HepG2 (cell line): ENCODE results near the gene UGGT1. TPM values are rescaled to one million over a fixed set of nuclear protein-coding genes. Genes with fewer than 3 reads are reported as not detected.

Experiments
- ATAC-seq: fragments of 200-7000 bp; cut with Tn5 transposase; 3 replicates; pipeline ENCODE4 v1.9.1; 2020; ENCODE audit warnings: mild to moderate bottlenecking, moderate library complexity
- BruUV-seq: library from RNA; stranded (reverse); fragments of 400-500 nt; replicated peaks from 2 replicates; lab custom pipeline; 2021; lab: Mats Ljungman, UMichigan
- CTCF ChIA-PET: fragments of 300-600 bp; formaldehyde crosslinking; extraction: SDS; loops from one replicate; lab custom pipeline; 2021; ENCODE audit warnings: low total read pairs, inconsistent platforms, low intra/inter-chr PET ratio; lab: Yijun Ruan, JAX
- POLR2A ChIA-PET: fragments of 350-600 bp; sonication (Branson Sonifier 250); formaldehyde crosslinking; loops from one replicate; lab custom pipeline; 2020; ENCODE audit warnings: antibody characterized with exemption, inconsistent platforms; lab: Yijun Ruan, JAX
- DNase-seq: peaks from one replicate; pipeline ENCODE4 v3.0.0-alpha.2; 2015; ENCODE audit warnings: low spot score
- FAIRE-seq: peaks from 3 replicates; lab custom pipeline; 2011; peaks lifted over from hg19 to GRCh38; lab: Jason Lieb, UNC
- H2AFZ ChIP-seq: one replicate; pipeline ENCODE4 v1.6.1; 2011; ENCODE audit warnings: low read length, inconsistent platforms
- H3K27ac ChIP-seq: fragments of 300-600 bp; 3 replicates; pipeline ENCODE4 v1.8.0; 2011; ENCODE audit warnings: mixed run types, mild to moderate bottlenecking, mixed read lengths, low read length, inconsistent platforms; ENCODE audit not compliant: insufficient read depth; ENCODE audit errors: extremely low read length
- H3K27me3 ChIP-seq, 2 experiments: fragments of 200-600 bp in 1 of 2; 2 replicates in 1 of 2; 3 replicates in 1 of 2; pipeline versions ENCODE4 v1.6.0 to v1.8.0; 2011; ENCODE audit warnings: low read length in 2 of 2, mild to moderate bottlenecking in 2 of 2, moderate library complexity in 2 of 2, inconsistent platforms in 1 of 2; ENCODE audit not compliant: insufficient read depth in 2 of 2, control insufficient read depth in 1 of 2
- H3K36me3 ChIP-seq, 2 experiments: fragments of 200-600 bp in 1 of 2; replicated peaks in 1 of 2; 2 replicates in 1 of 2; 3 replicates in 1 of 2; pipeline versions ENCODE4 v1.5.1 to v1.8.0; 2011; ENCODE audit warnings: low read length in 2 of 2, inconsistent platforms in 1 of 2; ENCODE audit not compliant: insufficient read depth in 2 of 2, control insufficient read depth in 1 of 2
- H3K4me1 ChIP-seq: 2 replicates; pipeline ENCODE4 v1.5.1; 2012; ENCODE audit warnings: low read length, inconsistent platforms; ENCODE audit not compliant: insufficient read depth
- H3K4me2 ChIP-seq: 2 replicates; pipeline ENCODE4 v1.6.0; 2011; ENCODE audit warnings: low read depth, low read length, inconsistent platforms
- H3K4me3 ChIP-seq, 3 experiments: fragments of 200-600 bp in 1 of 3; sonication (generic), shearing (Covaris generic) in 1 of 3; replicated peaks in 1 of 3; 2 replicates each; pipeline ENCODE4 v1.5.1; 2011 to 2016; ENCODE audit warnings: low read length in 3 of 3, inconsistent platforms in 2 of 3, low read depth in 2 of 3, mild to moderate bottlenecking in 2 of 3, control low read depth in 1 of 3, mixed read lengths in 1 of 3; ENCODE audit not compliant: insufficient read depth in 1 of 3
- H3K79me2 ChIP-seq: one replicate; pipeline ENCODE4 v1.6.1; 2011; ENCODE audit warnings: low read length, inconsistent platforms; ENCODE audit not compliant: insufficient read depth
- H3K9ac ChIP-seq: 2 replicates; pipeline ENCODE4 v1.6.0; 2011; ENCODE audit warnings: mild to moderate bottlenecking, low read depth, low read length, inconsistent platforms; ENCODE audit not compliant: insufficient read depth
- H3K9me3 ChIP-seq: 2 replicates; pipeline ENCODE4 v1.5.1; 2012; ENCODE audit warnings: mild to moderate bottlenecking, low read length
- H4K20me1 ChIP-seq: 2 replicates; pipeline ENCODE4 v1.6.0; 2011; ENCODE audit warnings: inconsistent platforms, mild to moderate bottlenecking, low read length, moderate library complexity; ENCODE audit not compliant: insufficient read depth
- AKAP8 ChIP-seq: sonication (generic); formaldehyde crosslinking; IDR thresholded peaks from 2 replicates; pipeline ENCODE4 v1.5.1; 2020; ENCODE audit warnings: mild to moderate bottlenecking, missing genetic modification reagents
- CAMTA2 ChIP-seq: sonication (generic); formaldehyde crosslinking; IDR thresholded peaks from 2 replicates; pipeline ENCODE4 v1.4.0; 2020; ENCODE audit warnings: mild to moderate bottlenecking, missing genetic modification reagents, borderline replicate concordance
- FOXK2 ChIP-seq: fragments of 450-650 bp; IDR thresholded peaks from 2 replicates; pipeline ENCODE4 v1.6.1; 2016
- ISL2 ChIP-seq: sonication (generic); formaldehyde crosslinking; IDR thresholded peaks from 2 replicates; pipeline ENCODE4 v1.5.0; 2020; ENCODE audit warnings: missing genetic modification reagents
- ISX ChIP-seq: sonication (generic); formaldehyde crosslinking; conservative IDR thresholded peaks from 2 replicates; pipeline ENCODE4 v1.5.0; 2020; ENCODE audit warnings: missing genetic modification reagents
- KLF11 ChIP-seq: IDR thresholded peaks from 2 replicates; pipeline ENCODE4 v1.6.1; 2016; ENCODE audit warnings: missing compliant biosample characterization
- PHB2 ChIP-seq: fragments of 450-650 bp; IDR thresholded peaks from 2 replicates; pipeline ENCODE4 v1.6.1; 2018; ENCODE audit not compliant: partially characterized antibody
- SSRP1 ChIP-seq: IDR thresholded peaks from 2 replicates; pipeline ENCODE4 v1.6.1; 2016; ENCODE audit warnings: control low read depth
- TCF7L2 ChIP-seq: IDR thresholded peaks from 2 replicates; pipeline ENCODE4 v1.6.1; 2011; ENCODE audit warnings: mild to moderate bottlenecking, low read depth, low read length, moderate library complexity
- ZNF136 ChIP-seq: sonication (generic); formaldehyde crosslinking; IDR thresholded peaks from 2 replicates; pipeline ENCODE4 v1.8.1; 2022; ENCODE audit warnings: low read depth, mild to moderate bottlenecking, moderate library complexity, missing genetic modification reagents
- ZNF207 ChIP-seq: fragments of 450-650 bp; IDR thresholded peaks from 2 replicates; pipeline ENCODE4 v1.6.1; 2016; ENCODE audit warnings: antibody characterized with exemption, borderline replicate concordance
- ZNF292 ChIP-seq: sonication (generic); formaldehyde crosslinking; IDR thresholded peaks from 2 replicates; pipeline ENCODE4 v1.8.1; 2022; ENCODE audit warnings: mild to moderate bottlenecking, low read depth, missing genetic modification reagents, borderline replicate concordance
- ZNF350 ChIP-seq: sonication (generic); formaldehyde crosslinking; IDR thresholded peaks from 2 replicates; pipeline ENCODE4 v1.4.0; 2020; ENCODE audit warnings: mild to moderate bottlenecking, low read depth, missing genetic modification reagents, borderline replicate concordance
- ZNF530 ChIP-seq: sonication (generic); formaldehyde crosslinking; IDR thresholded peaks from 2 replicates; pipeline ENCODE4 v1.5.0; 2020; ENCODE audit warnings: low read depth, mild to moderate bottlenecking, missing genetic modification reagents
- ZNF746 ChIP-seq: sonication (generic); formaldehyde crosslinking; IDR thresholded peaks from 2 replicates; pipeline ENCODE4 v1.8.0; 2022; ENCODE audit warnings: mild to moderate bottlenecking, missing genetic modification reagents
- ZNF841 ChIP-seq: sonication (generic); formaldehyde crosslinking; IDR thresholded peaks from 2 replicates; pipeline ENCODE4 v1.8.1; 2023; ENCODE audit warnings: missing genetic modification reagents, borderline replicate concordance
- ZNF850 ChIP-seq: sonication (generic); formaldehyde crosslinking; conservative IDR thresholded peaks from 2 replicates; pipeline ENCODE4 v1.9.0; 2021; ENCODE audit warnings: mild to moderate bottlenecking, missing genetic modification reagents
- ZSCAN21 ChIP-seq: sonication (generic); formaldehyde crosslinking; IDR thresholded peaks from 2 replicates; pipeline ENCODE4 v1.8.0; 2022; ENCODE audit warnings: mild to moderate bottlenecking, missing genetic modification reagents, moderate library complexity, borderline replicate concordance
- ZSCAN31 ChIP-seq: sonication (generic); formaldehyde crosslinking; IDR thresholded peaks from 2 replicates; pipeline ENCODE4 v1.5.0; 2020; ENCODE audit warnings: low read depth, mild to moderate bottlenecking, missing genetic modification reagents
- WGBS: methylation state at CpG from one replicate; pipeline ENCODE4 v1.1.6; 2017; ENCODE audit warnings: low lambda C conversion rate; 5-methylcytosine and 5-hydroxymethylcytosine counted together
- in situ Hi-C: cut with HindIII; loops from 2 replicates; pipeline ENCODE4 v1.10.0; 2017; ENCODE audit warnings: low pct_unique_long_range_greater_than_20kb; ENCODE audit not compliant: extremely low pct_ligation_motif_present
- intact Hi-C: fragments of 100-400 bp; cut with micrococcal nuclease; formaldehyde crosslinking; loops from one replicate; pipeline ENCODE4 v1.10.0; 2022; ENCODE audit not compliant: unreplicated experiment
- polyA plus RNA-seq, 8 experiments: library from polyadenylated mRNA; depleted of rRNA in 3 of 8; stranded (reverse) in 7 of 8; unstranded in 1 of 8; fragments of >200 nt; fragmentation: Illumina TruSeq in 4 of 8; extraction: Trizol in 4 of 8; gene quantifications; 2 replicates each; pipeline versions ENCODE4 v1.2.1 to v1.2.3, GENCODE V29; 2011 to 2016; ENCODE audit warnings: low read depth in 4 of 8, missing spikeins in 1 of 8, mixed read lengths in 1 of 8; ENCODE audit not compliant: insufficient read depth in 1 of 8
- total RNA-seq, 5 experiments: library from RNA; depleted of rRNA; stranded (reverse); fragments of >200 nt; fragmentation: Illumina TruSeq; extraction: Trizol; gene quantifications; 2 replicates each; pipeline ENCODE4 v1.2.3, GENCODE V29; 2016; ENCODE audit warnings: low read depth in 1 of 5
- TF ChIP-seq, protein P1 (sequence below): sonication (generic); formaldehyde crosslinking; IDR thresholded peaks from 2 replicates; pipeline ENCODE4 v1.5.0; 2020; ENCODE audit warnings: mild to moderate bottlenecking, missing genetic modification reagents
- TF ChIP-seq, protein P2 (sequence below): IDR thresholded peaks from 2 replicates; pipeline ENCODE4 v1.6.1; 2012; ENCODE audit warnings: low read length, improper control_type of control experiment

Gene UGGT1
- total and polyA plus RNA-seq, 2 of the 13 experiments (the other 11 are each of a cell fraction or from before 2014, with no cell fraction given): 35.8 to 83.2 TPM

GRCh38 chr2:128169933-128170709, 79.1 kb downstream of the UGGT1 start:
- FAIRE-seq: peak; percentile 99
- POLR2A ChIA-PET: interaction anchor here (1.0 to 2.5 kb wide), 10 partner anchors 8 to 153 kb away, joined by 3 to 27 read pairs (median 6); partner anchors contain the start of gene UGGT1
- no peak for TF ChIP-seq ZNF530 (CRISPR knock-in tag)
- peak; percentile 81; the same call in 1 of the 2 replicates for TF ChIP-seq ZSCAN21 (CRISPR knock-in tag)
- peak; percentile 98 for TF ChIP-seq TCF7L2
- peak; percentile 64 for TF ChIP-seq FOXK2
- TF ChIP-seq KLF11: no peak
- peak; percentile 94; the same call in 1 of the 2 replicates for TF ChIP-seq ZNF292
- TF ChIP-seq SSRP1: peak; percentile 66; the same call in 1 of the 2 replicates
- TF ChIP-seq ZNF207: no peak
- TF ChIP-seq ZNF136: no peak; the same call in 1 of the 2 replicates
- no peak for TF ChIP-seq ZNF850 (CRISPR knock-in tag)
- TF ChIP-seq ZSCAN31: peak; percentile 86; the same call in 1 of the 2 replicates
- no peak for TF ChIP-seq ZNF841
- TF ChIP-seq ISX (CRISPR knock-in tag): no peak
- TF ChIP-seq ZNF350 (CRISPR knock-in tag): peak; percentile 61; the same call in 1 of the 2 replicates
- no peak for TF ChIP-seq PHB2
- no peak for TF ChIP-seq AKAP8 (CRISPR knock-in tag)
- TF ChIP-seq ISL2 (CRISPR knock-in tag): peak; percentile 100
- TF ChIP-seq CAMTA2: no peak
- 0 out of 2 replicates have a peak, but pooled peaks have one; percentile 62 for TF ChIP-seq ZNF746 (CRISPR knock-in tag)
- TF ChIP-seq, protein P1, sequence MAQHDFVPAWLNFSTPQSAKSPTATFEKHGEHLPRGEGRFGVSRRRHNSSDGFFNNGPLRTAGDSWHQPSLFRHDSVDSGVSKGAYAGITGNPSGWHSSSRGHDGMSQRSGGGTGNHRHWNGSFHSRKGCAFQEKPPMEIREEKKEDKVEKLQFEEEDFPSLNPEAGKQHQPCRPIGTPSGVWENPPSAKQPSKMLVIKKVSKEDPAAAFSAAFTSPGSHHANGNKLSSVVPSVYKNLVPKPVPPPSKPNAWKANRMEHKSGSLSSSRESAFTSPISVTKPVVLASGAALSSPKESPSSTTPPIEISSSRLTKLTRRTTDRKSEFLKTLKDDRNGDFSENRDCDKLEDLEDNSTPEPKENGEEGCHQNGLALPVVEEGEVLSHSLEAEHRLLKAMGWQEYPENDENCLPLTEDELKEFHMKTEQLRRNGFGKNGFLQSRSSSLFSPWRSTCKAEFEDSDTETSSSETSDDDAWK: no peak
- TF ChIP-seq, protein P2, sequence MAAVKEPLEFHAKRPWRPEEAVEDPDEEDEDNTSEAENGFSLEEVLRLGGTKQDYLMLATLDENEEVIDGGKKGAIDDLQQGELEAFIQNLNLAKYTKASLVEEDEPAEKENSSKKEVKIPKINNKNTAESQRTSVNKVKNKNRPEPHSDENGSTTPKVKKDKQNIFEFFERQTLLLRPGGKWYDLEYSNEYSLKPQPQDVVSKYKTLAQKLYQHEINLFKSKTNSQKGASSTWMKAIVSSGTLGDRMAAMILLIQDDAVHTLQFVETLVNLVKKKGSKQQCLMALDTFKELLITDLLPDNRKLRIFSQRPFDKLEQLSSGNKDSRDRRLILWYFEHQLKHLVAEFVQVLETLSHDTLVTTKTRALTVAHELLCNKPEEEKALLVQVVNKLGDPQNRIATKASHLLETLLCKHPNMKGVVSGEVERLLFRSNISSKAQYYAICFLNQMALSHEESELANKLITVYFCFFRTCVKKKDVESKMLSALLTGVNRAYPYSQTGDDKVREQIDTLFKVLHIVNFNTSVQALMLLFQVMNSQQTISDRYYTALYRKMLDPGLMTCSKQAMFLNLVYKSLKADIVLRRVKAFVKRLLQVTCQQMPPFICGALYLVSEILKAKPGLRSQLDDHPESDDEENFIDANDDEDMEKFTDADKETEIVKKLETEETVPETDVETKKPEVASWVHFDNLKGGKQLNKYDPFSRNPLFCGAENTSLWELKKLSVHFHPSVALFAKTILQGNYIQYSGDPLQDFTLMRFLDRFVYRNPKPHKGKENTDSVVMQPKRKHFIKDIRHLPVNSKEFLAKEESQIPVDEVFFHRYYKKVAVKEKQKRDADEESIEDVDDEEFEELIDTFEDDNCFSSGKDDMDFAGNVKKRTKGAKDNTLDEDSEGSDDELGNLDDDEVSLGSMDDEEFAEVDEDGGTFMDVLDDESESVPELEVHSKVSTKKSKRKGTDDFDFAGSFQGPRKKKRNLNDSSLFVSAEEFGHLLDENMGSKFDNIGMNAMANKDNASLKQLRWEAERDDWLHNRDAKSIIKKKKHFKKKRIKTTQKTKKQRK: no peak

More at GRCh38 chr2:128169933-128170709, 79.1 kb downstream of the UGGT1 start:
- Histone ChIP-seq H3K36me3 (peaks cover 13 to 57% of the 10 kb centered on the region in 2 experiments), H3K9ac (peak overlapping the region; percentile 69), H4K20me1 (no peaks in the 10 kb centered on the region), H3K27ac (peak overlapping the region; percentile 91), H3K4me3 (peak overlapping the region in 1 of 3 experiments; percentile 32; a peak in 2 of 6 replicates), H2AFZ (no peak overlapping the region), H3K9me3 (no peaks in the 10 kb centered on the region), H3K4me2 (peak overlapping the region; percentile 55), H3K27me3 (no peaks in the 10 kb centered on the region), H3K4me1 (peaks cover 87% of the 10 kb centered on the region), H3K79me2 (peaks cover 3% of the 10 kb centered on the region)
- intact Hi-C loops (loop anchor here (1.0 to 2.0 kb wide), 2 partner anchors 8 to 79 kb away; partner anchors contain the start of gene UGGT1), in situ Hi-C loops (loop anchor here (5.0 to 10.0 kb wide), 2 partner anchors 65 to 137 kb away; no protein-coding TSS in a partner anchor)
- CTCF ChIA-PET: interaction anchor here (3.5 kb wide), 1 partner anchor 64 kb away, joined by 17 read pairs; no protein-coding TSS in a partner anchor
- BruUV-seq: no TSS peak
- 0% methylated on average over 4 of the region's 4 CpGs for WGBS
- DNase-seq: peak; percentile 100
- peak; percentile 96 for ATAC-seq
